ENCODE measurements around the gene CFAP54.

CFAP54 gene

GRCh38 chr12:96821592-96821991, 332.2 kb downstream of the CFAP54 start:
- ATAC-seq: no peak
- TF ChIP-seq SNAI2 (CRISPR knock-in tag; IDR thresholded peaks at IDR 0.05): no peak
- no peak for TF ChIP-seq ZNF70 (CRISPR knock-in tag; IDR thresholded peaks at IDR 0.05)
- TF ChIP-seq, protein P1, sequence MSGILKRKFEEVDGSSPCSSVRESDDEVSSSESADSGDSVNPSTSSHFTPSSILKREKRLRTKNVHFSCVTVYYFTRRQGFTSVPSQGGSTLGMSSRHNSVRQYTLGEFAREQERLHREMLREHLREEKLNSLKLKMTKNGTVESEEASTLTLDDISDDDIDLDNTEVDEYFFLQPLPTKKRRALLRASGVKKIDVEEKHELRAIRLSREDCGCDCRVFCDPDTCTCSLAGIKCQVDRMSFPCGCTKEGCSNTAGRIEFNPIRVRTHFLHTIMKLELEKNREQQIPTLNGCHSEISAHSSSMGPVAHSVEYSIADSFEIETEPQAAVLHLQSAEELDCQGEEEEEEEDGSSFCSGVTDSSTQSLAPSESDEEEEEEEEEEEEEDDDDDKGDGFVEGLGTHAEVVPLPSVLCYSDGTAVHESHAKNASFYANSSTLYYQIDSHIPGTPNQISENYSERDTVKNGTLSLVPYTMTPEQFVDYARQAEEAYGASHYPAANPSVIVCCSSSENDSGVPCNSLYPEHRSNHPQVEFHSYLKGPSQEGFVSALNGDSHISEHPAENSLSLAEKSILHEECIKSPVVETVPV (CRISPR knock-in tag; IDR thresholded peaks at IDR 0.05): no peak
- no peak for TF ChIP-seq CSDC2 (CRISPR knock-in tag; IDR thresholded peaks at IDR 0.05)
- no peak for TF ChIP-seq ZFP3 (CRISPR knock-in tag; IDR thresholded peaks at IDR 0.05)
- TF ChIP-seq ZC3H10 (CRISPR knock-in tag; IDR thresholded peaks at IDR 0.05): no peak

DNA sequence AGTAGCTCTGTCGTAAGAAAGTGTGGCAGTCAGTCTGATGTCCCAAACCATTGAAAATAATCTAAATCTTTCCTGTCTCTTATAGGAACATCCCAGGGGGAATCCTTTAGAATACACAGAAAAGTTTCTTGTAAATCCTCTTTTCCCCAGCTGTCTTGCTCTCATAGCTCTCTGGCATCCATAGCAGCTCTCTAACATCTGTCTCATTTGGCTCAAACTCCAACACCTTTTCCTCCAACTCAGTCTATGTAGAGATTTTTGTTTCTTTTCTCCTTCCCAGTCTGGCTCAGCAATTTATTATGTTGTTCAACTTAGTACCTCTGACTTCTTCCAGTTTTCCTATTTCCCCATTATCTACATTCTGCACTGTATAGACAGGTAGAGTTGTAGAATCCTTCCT, 333.3 kb downstream of the CFAP54 start:
- TF ChIP-seq ZC3H10 (CRISPR knock-in tag; IDR thresholded peaks at IDR 0.05): no peak
- no peak for TF ChIP-seq ESRRG (CRISPR knock-in tag; IDR thresholded peaks at IDR 0.05)
- TF ChIP-seq, protein P2, sequence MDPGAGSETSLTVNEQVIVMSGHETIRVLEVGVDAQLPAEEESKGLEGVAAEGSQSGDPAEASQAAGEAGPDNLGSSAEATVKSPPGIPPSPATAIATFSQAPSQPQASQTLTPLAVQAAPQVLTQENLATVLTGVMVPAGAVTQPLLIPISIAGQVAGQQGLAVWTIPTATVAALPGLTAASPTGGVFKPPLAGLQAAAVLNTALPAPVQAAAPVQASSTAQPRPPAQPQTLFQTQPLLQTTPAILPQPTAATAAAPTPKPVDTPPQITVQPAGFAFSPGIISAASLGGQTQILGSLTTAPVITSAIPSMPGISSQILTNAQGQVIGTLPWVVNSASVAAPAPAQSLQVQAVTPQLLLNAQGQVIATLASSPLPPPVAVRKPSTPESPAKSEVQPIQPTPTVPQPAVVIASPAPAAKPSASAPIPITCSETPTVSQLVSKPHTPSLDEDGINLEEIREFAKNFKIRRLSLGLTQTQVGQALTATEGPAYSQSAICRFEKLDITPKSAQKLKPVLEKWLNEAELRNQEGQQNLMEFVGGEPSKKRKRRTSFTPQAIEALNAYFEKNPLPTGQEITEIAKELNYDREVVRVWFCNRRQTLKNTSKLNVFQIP (CRISPR knock-in tag; IDR thresholded peaks at IDR 0.05; ENCODE audit: borderline replicate concordance, low read depth): no peak
- TF ChIP-seq ZFP3 (CRISPR knock-in tag; IDR thresholded peaks at IDR 0.05): no peak
- TF ChIP-seq ZNF565 (CRISPR knock-in tag; conservative IDR thresholded peaks at IDR 0.05; ENCODE audit: low read depth): no peak
- TF ChIP-seq ISL1 (CRISPR knock-in tag; IDR thresholded peaks at IDR 0.05): no peak
- no peak for TF ChIP-seq RARB (CRISPR knock-in tag; IDR thresholded peaks at IDR 0.05)
- no peak for TF ChIP-seq PPARA (CRISPR knock-in tag; IDR thresholded peaks at IDR 0.05; ENCODE audit: borderline replicate concordance)
- TF ChIP-seq SNAI2 (CRISPR knock-in tag; IDR thresholded peaks at IDR 0.05): no peak
- no peak for TF ChIP-seq TOX (CRISPR knock-in tag; IDR thresholded peaks at IDR 0.05; ENCODE audit: borderline replicate concordance)
- TF ChIP-seq, protein P1 (CRISPR knock-in tag; IDR thresholded peaks at IDR 0.05): no peak
- ATAC-seq: no peak

DNA sequence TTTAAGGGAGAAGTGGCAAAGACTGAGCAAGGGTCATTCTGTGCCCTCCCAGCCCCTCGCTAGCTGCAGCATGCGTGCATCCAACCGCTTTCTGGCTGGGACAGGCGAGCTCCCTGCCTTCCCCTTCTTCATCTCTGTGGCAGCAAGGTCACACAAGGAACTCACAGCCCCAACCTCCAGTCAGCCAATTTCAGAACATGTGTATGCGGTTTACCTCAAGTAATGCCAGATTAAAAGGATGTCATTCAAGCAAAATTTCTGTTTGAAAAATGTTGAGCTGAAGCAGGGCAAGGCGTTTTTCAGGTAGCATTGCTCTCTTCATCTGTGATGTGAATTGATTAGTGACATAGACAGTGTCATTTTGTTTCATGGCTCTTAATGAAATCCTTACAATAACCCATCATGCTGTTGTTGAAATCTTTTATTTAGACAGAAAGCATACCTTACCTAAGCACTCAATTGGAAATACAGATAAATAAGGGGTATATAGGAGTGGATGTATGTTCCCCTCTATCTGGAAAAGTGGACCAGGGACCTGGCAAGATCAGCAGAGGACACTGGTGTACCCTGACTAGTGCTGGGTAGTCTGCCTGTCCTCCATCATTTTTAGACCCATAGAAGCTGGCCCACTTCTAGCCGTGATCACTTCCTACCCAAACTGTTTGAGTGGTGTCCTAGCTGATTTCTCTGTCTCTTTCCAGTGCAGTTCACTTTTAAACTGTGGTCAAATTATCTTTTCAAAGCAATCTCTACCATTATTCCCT, 334.9 kb downstream of the CFAP54 start:
- TF ChIP-seq BACH2 (CRISPR knock-in tag; IDR thresholded peaks at IDR 0.05; ENCODE audit: borderline replicate concordance) (no peak), ISL1 (CRISPR knock-in tag; IDR thresholded peaks at IDR 0.05) (no peak), GLIS3 (CRISPR knock-in tag; IDR thresholded peaks at IDR 0.05) (no peak)
- no peak for ATAC-seq

GRCh38 chr12:96824838-96825236, 335.5 kb downstream of the CFAP54 start:
- no peak for ATAC-seq
- TF ChIP-seq RARB (CRISPR knock-in tag; IDR thresholded peaks at IDR 0.05) (no peak), ZFP3 (CRISPR knock-in tag; IDR thresholded peaks at IDR 0.05) (no peak), TOX (CRISPR knock-in tag; IDR thresholded peaks at IDR 0.05; ENCODE audit: borderline replicate concordance) (no peak), ZFP30 (CRISPR knock-in tag; IDR thresholded peaks at IDR 0.05) (no peak), GLIS3 (CRISPR knock-in tag; IDR thresholded peaks at IDR 0.05) (no peak), TCF4 (CRISPR knock-in tag; IDR thresholded peaks at IDR 0.05; ENCODE audit: borderline replicate concordance) (no peak), BACH2 (CRISPR knock-in tag; IDR thresholded peaks at IDR 0.05; ENCODE audit: borderline replicate concordance) (no peak), ESRRG (CRISPR knock-in tag; IDR thresholded peaks at IDR 0.05) (no peak), PATZ1 (CRISPR knock-in tag; IDR thresholded peaks at IDR 0.05; ENCODE audit: borderline replicate concordance) (no peak), SNAI2 (CRISPR knock-in tag; IDR thresholded peaks at IDR 0.05) (no peak), PPARA (CRISPR knock-in tag; IDR thresholded peaks at IDR 0.05; ENCODE audit: borderline replicate concordance) (no peak), ARNTL (CRISPR knock-in tag; IDR thresholded peaks at IDR 0.05; ENCODE audit: borderline replicate concordance, low read depth) (no peak), ZNF70 (CRISPR knock-in tag; IDR thresholded peaks at IDR 0.05) (no peak), ZNF8 (CRISPR knock-in tag; IDR thresholded peaks at IDR 0.05) (no peak), ZC3H10 (CRISPR knock-in tag; IDR thresholded peaks at IDR 0.05) (no peak)
- TF ChIP-seq, protein P1 (CRISPR knock-in tag; IDR thresholded peaks at IDR 0.05): no peak
- TF ChIP-seq, protein P3, sequence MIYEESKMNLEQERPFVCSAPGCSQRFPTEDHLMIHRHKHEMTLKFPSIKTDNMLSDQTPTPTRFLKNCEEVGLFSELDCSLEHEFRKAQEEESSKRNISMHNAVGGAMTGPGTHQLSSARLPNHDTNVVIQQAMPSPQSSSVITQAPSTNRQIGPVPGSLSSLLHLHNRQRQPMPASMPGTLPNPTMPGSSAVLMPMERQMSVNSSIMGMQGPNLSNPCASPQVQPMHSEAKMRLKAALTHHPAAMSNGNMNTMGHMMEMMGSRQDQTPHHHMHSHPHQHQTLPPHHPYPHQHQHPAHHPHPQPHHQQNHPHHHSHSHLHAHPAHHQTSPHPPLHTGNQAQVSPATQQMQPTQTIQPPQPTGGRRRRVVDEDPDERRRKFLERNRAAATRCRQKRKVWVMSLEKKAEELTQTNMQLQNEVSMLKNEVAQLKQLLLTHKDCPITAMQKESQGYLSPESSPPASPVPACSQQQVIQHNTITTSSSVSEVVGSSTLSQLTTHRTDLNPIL (CRISPR knock-in tag; IDR thresholded peaks at IDR 0.05; ENCODE audit: low read depth): no peak
- TF ChIP-seq, protein P2 (CRISPR knock-in tag; IDR thresholded peaks at IDR 0.05; ENCODE audit: borderline replicate concordance, low read depth): no peak

Data from SK-N-SH treated with all-trans-retinoic acid at 6 μM for 48 hours (cell line).